ENCODE measurements around the gene DHRS3.
"Not testable (repeated sequence)": the region's sequence is repeated elsewhere in the genome, so short reads cannot be mapped to it uniquely, and the experiment has no call there.

The DHRS3 gene

GRCh38 chr1:12536023-12536639 lies 81.9 kb downstream of the DHRS3 start:
- DNase-seq: no peak

- DNase-seq: no peak
Measured at GRCh38 chr1:12532405-12533315, 85.3 kb downstream of the DHRS3 start.

- DNase-seq: no peak
Measured at GRCh38 chr1:12531179-12531499, 86.9 kb downstream of the DHRS3 start.

- no peak for DNase-seq
Measured at GRCh38 chr1:12530462-12531178, 87.4 kb downstream of the DHRS3 start.

GRCh38 chr1:12529640-12530174 lies 88.3 kb downstream of the DHRS3 start:
- DNase-seq: no peak

- DNase-seq: no peak
Measured at GRCh38 chr1:12528021-12528852, 89.8 kb downstream of the DHRS3 start.

GRCh38 chr1:12527564-12527963 lies 90.4 kb downstream of the DHRS3 start:
- DNase-seq: no peak

GRCh38 chr1:12525311-12526181 lies 92.5 kb downstream of the DHRS3 start:
- no peak for DNase-seq

- DNase-seq: no peak
Measured at GRCh38 chr1:12524266-12524665, 93.7 kb downstream of the DHRS3 start.

GRCh38 chr1:12522780-12523179 lies 95.2 kb downstream of the DHRS3 start:
- not testable (repeated sequence) for DNase-seq

- DNase-seq: no peak
Measured at GRCh38 chr1:12521096-12521495, 96.9 kb downstream of the DHRS3 start.

- no peak for DNase-seq
Measured at GRCh38 chr1:12519693-12520364, 98.2 kb downstream of the DHRS3 start.

- peak; percentile 45 for DNase-seq
Measured at GRCh38 chr1:12518931-12519692, 98.9 kb downstream of the DHRS3 start.
